Neural progenitor cell (in vitro differentiated cells): ENCODE results near the gene SMARCD3. TPM values are rescaled to one million over a fixed set of nuclear protein-coding genes. Genes with fewer than 3 reads are reported as not detected.

ENCODE experiments used
- DNase-seq: peaks from one replicate; pipeline ENCODE4 v3.0.0-alpha.2; 2016; ENCODE audit warnings: low spot score
- H2AFZ ChIP-seq: fragments of 200-600 bp; sonication (generic); replicated peaks from 2 replicates; pipeline ENCODE4 v1.6.1; 2016; ENCODE audit warnings: antibody characterized with exemption
- H3F3A ChIP-seq: fragments of 200-600 bp; sonication (generic); 2 replicates; pipeline ENCODE4 v1.6.1; 2016; ENCODE audit warnings: antibody characterized with exemption, low read depth
- H3K27ac ChIP-seq: fragments of 200-600 bp; sonication (generic); 2 replicates; pipeline ENCODE4 v1.5.1; 2016; ENCODE audit warnings: mild to moderate bottlenecking
- H3K27me3 ChIP-seq: fragments of 200-600 bp; sonication (generic); 2 replicates; pipeline ENCODE4 v1.6.1; 2016; ENCODE audit warnings: mild to moderate bottlenecking, moderate library complexity
- H3K36me3 ChIP-seq: fragments of 200-600 bp; sonication (generic); 2 replicates; pipeline ENCODE4 v1.5.1; 2016
- H3K4me1 ChIP-seq: fragments of 200-600 bp; sonication (generic); 2 replicates; pipeline ENCODE4 v1.6.1; 2016; ENCODE audit warnings: mixed run types
- H3K4me2 ChIP-seq: fragments of 200-600 bp; sonication (generic); 2 replicates; pipeline ENCODE4 v1.6.1; 2016
- H3K4me3 ChIP-seq: fragments of 200-600 bp; sonication (generic); 2 replicates; pipeline ENCODE4 v1.5.1; 2016
- H3K79me2 ChIP-seq: fragments of 200-600 bp; sonication (generic); 2 replicates; pipeline ENCODE4 v1.6.1; 2016; ENCODE audit warnings: low read depth
- H3K9ac ChIP-seq: fragments of 200-600 bp; sonication (generic); 2 replicates; pipeline ENCODE4 v1.6.1; 2016
- H3K9me3 ChIP-seq: fragments of 200-600 bp; sonication (generic); 2 replicates; pipeline ENCODE4 v1.5.1; 2016; ENCODE audit warnings: low read depth
- H4K20me1 ChIP-seq: fragments of 200-600 bp; sonication (generic); 2 replicates; pipeline ENCODE4 v1.6.1; 2016; ENCODE audit warnings: low read depth
- H3K27ac Mint-ChIP-seq: 3 replicates; pipeline ENCODE4 v1.8.0; 2021; ENCODE audit warnings: mixed read lengths
- H3K27me3 Mint-ChIP-seq: 2 replicates; pipeline ENCODE4 v1.8.0; 2022; ENCODE audit warnings: low read depth, mild to moderate bottlenecking, inconsistent platforms, moderate library complexity, mixed read lengths; ENCODE audit not compliant: insufficient read depth
- H3K36me3 Mint-ChIP-seq: 3 replicates; pipeline ENCODE4 v1.8.0; 2021; ENCODE audit warnings: mixed read lengths
- H3K4me1 Mint-ChIP-seq: 3 replicates; pipeline ENCODE4 v1.8.0; 2021; ENCODE audit warnings: mixed read lengths
- H3K4me3 Mint-ChIP-seq: 3 replicates; pipeline ENCODE4 v1.8.0; 2021; ENCODE audit warnings: mild to moderate bottlenecking, moderate library complexity, mixed read lengths
- H3K9me3 Mint-ChIP-seq: 3 replicates; pipeline ENCODE4 v1.8.0; 2020; ENCODE audit warnings: mixed read lengths
- EZH2 ChIP-seq: fragments of 200-600 bp; sonication (generic); IDR thresholded peaks from 2 replicates; pipeline ENCODE4 v1.6.1; 2017; ENCODE audit warnings: antibody characterized with exemption, mild to moderate bottlenecking, moderate library complexity
- EZH2phosphoT487 ChIP-seq: fragments of 200-600 bp; sonication (generic); IDR thresholded peaks from 2 replicates; pipeline ENCODE4 v1.6.1; 2017; ENCODE audit warnings: antibody characterized with exemption
- total RNA-seq: library from RNA; depleted of rRNA; stranded (reverse); fragments of >200 nt; gene quantifications from 2 replicates; pipeline ENCODE4 v1.2.3, GENCODE V29; 2015; ENCODE audit warnings: low replicate concordance
- TF ChIP-seq, protein P1 (sequence below): fragments of 200-600 bp; sonication (generic); IDR thresholded peaks from 2 replicates; pipeline ENCODE4 v1.5.1; 2017; ENCODE audit warnings: antibody characterized with exemption, mild to moderate bottlenecking

SMARCD3 gene
- total RNA-seq, 1 donor from 2014 or later, result 11.0 TPM

DNA sequence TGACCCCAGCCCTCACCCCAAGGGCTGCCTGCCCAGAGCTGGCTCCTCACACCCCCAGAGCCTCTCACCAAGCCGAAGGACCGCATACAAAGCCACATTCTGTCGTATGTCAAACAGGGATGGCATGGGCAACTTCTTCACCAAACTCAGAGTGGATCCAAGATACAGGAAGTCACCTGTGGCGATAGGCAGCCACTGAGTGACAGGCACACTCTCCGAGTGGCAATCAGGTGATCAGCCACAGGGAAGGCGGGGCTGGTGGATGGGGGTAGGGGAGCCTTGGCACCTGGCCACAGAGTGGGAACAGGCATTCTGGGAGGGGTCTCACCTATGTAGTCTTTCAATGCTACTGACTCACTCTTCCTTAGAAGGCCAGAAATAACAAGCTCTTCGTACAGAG, 54.3 kb downstream of the SMARCD3 start:
- H3K4me1 ChIP-seq, result peaks cover 3% of the 10 kb centered on the region
- DNase-seq, result no peak
- H3K9ac ChIP-seq, result no peak overlapping the region
- H3K36me3 Mint-ChIP-seq, result no peaks in the 10 kb centered on the region
- H3K4me3 ChIP-seq, result no peak overlapping the region
- H3K9me3 ChIP-seq, result no peaks in the 10 kb centered on the region
- H3K79me2 ChIP-seq, result no peaks in the 10 kb centered on the region
- no peaks in the 10 kb centered on the region for H3K36me3 ChIP-seq
- H3K27me3 ChIP-seq, result peaks cover 21% of the 10 kb centered on the region
- H3K4me2 ChIP-seq, result no peak overlapping the region
- no peaks in the 10 kb centered on the region for H3K4me1 Mint-ChIP-seq
- H3K9me3 Mint-ChIP-seq, result no peaks in the 10 kb centered on the region
- H3K27ac Mint-ChIP-seq, result no peak overlapping the region
- no peak overlapping the region for H3K4me3 Mint-ChIP-seq
- peaks cover 10% of the 10 kb centered on the region for H3K27me3 Mint-ChIP-seq
- no peak for TF ChIP-seq EZH2phosphoT487
- TF ChIP-seq, protein P1, sequence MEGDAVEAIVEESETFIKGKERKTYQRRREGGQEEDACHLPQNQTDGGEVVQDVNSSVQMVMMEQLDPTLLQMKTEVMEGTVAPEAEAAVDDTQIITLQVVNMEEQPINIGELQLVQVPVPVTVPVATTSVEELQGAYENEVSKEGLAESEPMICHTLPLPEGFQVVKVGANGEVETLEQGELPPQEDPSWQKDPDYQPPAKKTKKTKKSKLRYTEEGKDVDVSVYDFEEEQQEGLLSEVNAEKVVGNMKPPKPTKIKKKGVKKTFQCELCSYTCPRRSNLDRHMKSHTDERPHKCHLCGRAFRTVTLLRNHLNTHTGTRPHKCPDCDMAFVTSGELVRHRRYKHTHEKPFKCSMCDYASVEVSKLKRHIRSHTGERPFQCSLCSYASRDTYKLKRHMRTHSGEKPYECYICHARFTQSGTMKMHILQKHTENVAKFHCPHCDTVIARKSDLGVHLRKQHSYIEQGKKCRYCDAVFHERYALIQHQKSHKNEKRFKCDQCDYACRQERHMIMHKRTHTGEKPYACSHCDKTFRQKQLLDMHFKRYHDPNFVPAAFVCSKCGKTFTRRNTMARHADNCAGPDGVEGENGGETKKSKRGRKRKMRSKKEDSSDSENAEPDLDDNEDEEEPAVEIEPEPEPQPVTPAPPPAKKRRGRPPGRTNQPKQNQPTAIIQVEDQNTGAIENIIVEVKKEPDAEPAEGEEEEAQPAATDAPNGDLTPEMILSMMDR, result no peak
- no peak for TF ChIP-seq EZH2
- H4K20me1 ChIP-seq, result no peaks in the 10 kb centered on the region
- no peak overlapping the region for H3K27ac ChIP-seq
- H2AFZ ChIP-seq, result no peak overlapping the region
- H3F3A ChIP-seq, result no peaks in the 10 kb centered on the region

DNA sequence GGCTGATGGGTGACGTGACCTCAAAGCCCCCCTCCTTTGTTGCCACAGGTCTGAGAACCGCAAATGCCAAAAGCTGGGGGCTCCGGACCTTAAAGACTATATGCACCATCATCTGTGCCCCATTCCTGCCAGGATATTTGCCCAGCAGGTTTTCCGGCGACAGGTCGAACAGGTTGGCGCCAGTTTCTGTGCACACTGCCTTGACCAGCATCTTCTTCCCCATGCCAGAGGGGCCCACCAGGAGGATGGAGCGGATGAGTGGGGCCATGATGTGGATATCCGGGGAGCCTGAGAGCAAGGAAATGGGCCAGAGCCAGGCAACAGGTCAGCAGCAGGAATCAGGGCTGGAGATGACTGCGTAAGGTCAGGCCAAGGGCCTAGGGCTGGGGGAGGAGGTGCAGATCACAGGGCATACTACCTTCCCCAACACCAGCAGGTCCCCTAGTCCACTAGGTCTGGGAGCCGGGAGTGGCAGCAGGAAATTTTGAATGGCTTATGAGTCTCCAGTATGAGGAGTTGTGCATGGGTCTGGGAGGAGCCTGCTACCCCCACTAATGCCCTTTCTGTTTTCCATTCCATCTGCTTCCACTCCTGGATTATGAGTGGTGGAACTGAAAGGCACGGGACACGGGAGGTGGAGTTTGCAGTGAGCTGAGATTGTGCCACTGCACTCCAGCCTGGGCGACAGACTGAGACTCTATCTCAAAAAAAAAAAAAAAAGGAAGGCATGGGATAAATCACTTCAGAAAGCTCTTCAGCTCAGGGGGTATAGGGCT, 55.1 kb downstream of the SMARCD3 start:
- no peak overlapping the region for H2AFZ ChIP-seq
- H4K20me1 ChIP-seq, result no peaks in the 10 kb centered on the region
- H3K4me1 ChIP-seq, result no peaks in the 10 kb centered on the region
- H3K9ac ChIP-seq, result no peak overlapping the region
- H3K36me3 Mint-ChIP-seq, result no peaks in the 10 kb centered on the region
- no peaks in the 10 kb centered on the region for H3K79me2 ChIP-seq
- H3K27me3 Mint-ChIP-seq, result peaks cover 10% of the 10 kb centered on the region
- H3K27me3 ChIP-seq, result peaks cover 22% of the 10 kb centered on the region
- H3K9me3 Mint-ChIP-seq, result no peaks in the 10 kb centered on the region
- H3K9me3 ChIP-seq, result no peaks in the 10 kb centered on the region
- no peak overlapping the region for H3K4me3 Mint-ChIP-seq
- DNase-seq, result no peak
- no peak overlapping the region for H3K4me3 ChIP-seq
- no peak overlapping the region for H3K27ac ChIP-seq
- no peak overlapping the region for H3K4me2 ChIP-seq
- H3F3A ChIP-seq, result no peaks in the 10 kb centered on the region
- no peak overlapping the region for H3K27ac Mint-ChIP-seq
- no peaks in the 10 kb centered on the region for H3K4me1 Mint-ChIP-seq
- no peaks in the 10 kb centered on the region for H3K36me3 ChIP-seq
- TF ChIP-seq EZH2, result no peak
- TF ChIP-seq, protein P1, result no peak
- no peak for TF ChIP-seq EZH2phosphoT487

DNA sequence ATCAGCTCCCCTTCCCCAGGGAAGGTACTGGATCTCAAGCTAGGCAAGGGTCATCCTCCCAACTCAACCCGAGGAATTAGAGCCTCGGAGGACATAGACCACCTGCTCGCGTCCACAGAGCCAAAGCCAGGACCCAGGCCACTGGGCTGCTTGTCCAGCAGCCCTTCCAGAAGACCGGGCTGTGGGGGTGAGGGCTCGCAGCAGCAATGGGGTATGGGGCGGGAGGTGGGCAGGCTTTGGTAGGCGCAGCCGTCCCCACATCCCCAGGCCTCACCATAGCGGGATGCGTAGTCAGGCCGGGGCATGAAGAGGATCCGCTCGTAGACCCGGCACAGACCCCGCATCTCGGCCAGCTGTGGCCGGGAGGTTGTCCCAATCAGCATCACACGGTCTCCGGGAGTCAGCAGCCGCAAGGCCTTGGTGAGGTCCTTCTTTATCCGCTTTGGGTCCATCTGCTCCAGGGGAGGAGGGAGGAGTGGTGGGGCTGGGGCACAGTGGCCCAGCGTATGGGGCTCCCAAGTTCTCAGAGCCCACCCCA, 56.4 kb downstream of the SMARCD3 start:
- TF ChIP-seq, protein P1, result no peak
- TF ChIP-seq EZH2phosphoT487 (no peak), EZH2 (no peak)
- no peak overlapping the region for H3K9ac ChIP-seq

More for the DNA sequence above, 56.4 kb downstream of the SMARCD3 start:
- Histone ChIP-seq H3K27me3 (peaks cover 22% of the 10 kb centered on the region), H3F3A (no peaks in the 10 kb centered on the region), H3K27ac (no peak overlapping the region), H3K79me2 (no peaks in the 10 kb centered on the region), H4K20me1 (no peaks in the 10 kb centered on the region), H3K9me3 (no peaks in the 10 kb centered on the region), H3K4me2 (no peak overlapping the region), H2AFZ (no peak overlapping the region), H3K4me1 (no peaks in the 10 kb centered on the region), H3K36me3 (no peaks in the 10 kb centered on the region), H3K4me3 (no peak overlapping the region)
- H3K4me1 Mint-ChIP-seq, result no peaks in the 10 kb centered on the region
- H3K27ac Mint-ChIP-seq, result no peak overlapping the region
- H3K27me3 Mint-ChIP-seq, result peaks cover 15% of the 10 kb centered on the region
- no peak overlapping the region for H3K4me3 Mint-ChIP-seq
- H3K36me3 Mint-ChIP-seq, result no peaks in the 10 kb centered on the region
- DNase-seq, result no peak
- H3K9me3 Mint-ChIP-seq, result no peaks in the 10 kb centered on the region
